GM19455 (cell line): Measurements from ENCODE around the gene NDE1.

ENCODE experiments used
- ATAC-seq: cut with Tn5 transposase; IDR thresholded peaks from one replicate; pipeline ENCODE4 v1.9.1; 2021; ENCODE audit not compliant: unreplicated experiment

Gene NDE1

GRCh38 chr16:15765116-15765515 lies 115.1 kb downstream of the NDE1 start:
- no peak for ATAC-seq

DNA sequence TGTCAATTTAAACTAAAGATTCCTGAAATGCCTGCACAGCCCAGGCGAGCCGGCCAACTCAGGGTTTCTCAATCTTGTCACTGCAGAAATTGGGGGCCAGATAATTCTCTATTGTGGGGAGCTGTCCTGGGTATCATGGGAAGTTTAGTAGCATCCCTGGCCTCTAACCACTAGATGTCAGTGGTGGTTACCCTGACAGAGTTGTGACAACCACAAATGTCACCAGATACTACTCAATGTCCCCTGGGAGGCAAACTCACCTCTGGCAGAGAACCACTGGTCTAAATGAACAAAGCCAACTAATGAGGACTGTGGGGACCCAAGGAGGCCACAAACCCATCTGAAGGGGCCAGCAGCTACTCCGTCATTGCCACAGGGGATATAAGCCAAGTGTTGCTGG lies 115.8 kb downstream of the NDE1 start:
- ATAC-seq: no peak

DNA sequence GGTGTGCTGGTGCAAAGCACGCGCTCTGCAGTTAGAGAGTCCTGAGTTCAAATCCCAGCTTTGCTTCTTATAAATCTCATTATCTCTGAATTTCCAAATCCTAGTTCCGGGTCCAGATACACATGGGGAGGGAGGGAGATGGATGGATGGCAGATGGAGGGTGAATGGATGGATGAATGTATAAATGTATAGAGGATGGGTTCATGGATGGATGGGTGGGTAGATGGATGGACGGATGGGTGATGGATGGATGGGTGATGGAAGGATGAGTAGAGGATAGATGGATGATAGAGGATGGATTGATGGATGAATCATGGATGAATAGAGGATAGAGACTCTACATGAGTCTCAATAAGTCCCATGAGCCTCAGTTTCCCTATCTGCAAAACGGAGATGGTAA lies 116.9 kb downstream of the NDE1 start:
- ATAC-seq: no peak

DNA sequence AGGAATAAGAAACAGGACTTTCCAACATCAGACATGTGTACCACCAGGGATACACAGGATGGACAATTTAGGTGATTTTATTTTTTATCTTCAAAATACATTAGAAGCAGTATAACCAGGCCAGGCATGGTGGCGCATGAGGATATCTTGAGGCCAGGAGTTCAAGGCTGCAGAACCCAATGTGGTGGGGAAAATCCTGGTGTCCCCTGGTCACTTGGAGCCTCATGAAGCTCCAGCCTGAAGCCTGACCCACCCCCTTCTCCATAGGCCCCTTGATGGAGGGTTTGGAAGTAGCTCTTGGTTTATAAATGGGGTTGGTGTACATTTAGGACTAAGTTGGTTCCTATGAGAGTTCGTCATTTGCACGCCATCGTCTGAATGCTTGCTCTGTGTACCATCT lies 118.2 kb downstream of the NDE1 start:
- ATAC-seq: no peak

DNA sequence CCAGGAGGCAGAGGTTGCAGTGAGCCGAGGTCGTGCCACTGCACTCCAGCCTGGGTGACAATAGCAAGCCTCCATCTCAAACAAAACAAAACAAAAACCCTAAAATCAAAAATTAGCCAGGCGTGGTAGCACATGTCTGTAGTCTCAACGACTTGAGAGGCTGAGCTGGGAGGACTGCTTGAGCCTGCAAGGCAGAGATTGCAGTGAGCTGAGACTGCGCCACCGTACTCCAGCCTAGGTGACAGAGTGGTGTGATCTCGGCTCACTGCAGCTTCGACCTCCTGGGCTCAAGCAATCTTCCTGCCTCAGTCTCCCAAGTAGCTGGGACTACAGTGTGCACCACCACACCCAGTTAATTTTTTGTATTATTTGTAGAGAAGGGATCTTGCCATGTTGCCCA lies 119.2 kb downstream of the NDE1 start:
- no peak for ATAC-seq

DNA sequence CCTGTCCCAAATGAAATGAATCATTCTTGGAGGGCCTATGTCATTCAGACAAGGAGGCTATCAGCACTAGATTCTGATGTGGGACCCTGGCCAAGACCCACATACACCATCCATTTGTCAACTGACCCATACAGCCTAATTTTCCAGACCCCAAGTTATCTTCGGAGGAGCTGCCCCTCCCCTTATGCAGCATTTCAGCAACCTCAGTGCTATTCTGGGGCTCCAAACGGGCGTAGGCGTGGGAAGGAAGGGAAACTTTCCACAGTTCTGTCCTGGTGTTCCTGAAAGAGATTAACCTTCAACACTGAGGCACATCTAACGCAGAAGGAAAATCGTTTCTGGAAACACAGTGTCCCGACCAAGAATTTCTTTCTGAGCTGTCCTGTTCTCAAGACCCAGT lies 120.1 kb downstream of the NDE1 start:
- no peak for ATAC-seq

GRCh38 chr16:15770512-15770911 lies 120.5 kb downstream of the NDE1 start:
- ATAC-seq: no peak

- no peak for ATAC-seq
Measured at GRCh38 chr16:15771694-15772093, 121.6 kb downstream of the NDE1 start.

DNA sequence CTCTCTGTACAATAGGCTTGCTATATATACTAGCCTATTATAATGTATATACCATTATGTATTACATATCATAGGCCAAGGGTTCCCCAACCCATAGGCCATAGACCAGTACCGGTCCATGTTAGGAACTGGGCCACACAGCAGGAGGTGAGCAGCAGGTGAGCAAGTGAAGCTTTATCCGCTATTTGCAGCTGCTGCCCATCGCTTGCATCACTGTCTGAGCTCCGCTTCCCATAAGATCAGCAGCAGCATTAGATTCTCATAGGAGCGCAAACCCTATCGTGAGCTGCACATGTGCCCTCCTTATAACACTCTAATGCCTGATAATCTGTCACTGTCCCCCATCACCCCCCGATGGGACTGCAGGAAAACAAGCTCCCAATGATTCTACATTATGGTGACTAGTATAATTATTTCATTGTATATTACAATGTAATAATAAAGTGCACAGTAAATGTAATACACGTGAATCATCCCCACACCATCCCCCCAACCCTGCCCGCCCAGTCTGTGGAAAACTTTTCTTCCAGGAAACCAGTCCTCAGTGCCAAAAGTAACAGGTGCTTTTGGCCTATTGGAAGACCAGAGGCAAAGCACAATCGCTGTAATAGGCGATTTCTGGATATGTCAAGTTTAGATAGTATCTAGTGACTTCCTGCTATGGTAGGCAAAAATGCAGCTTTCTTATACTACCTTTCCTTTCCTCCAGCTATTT lies 122.7 kb downstream of the NDE1 start:
- no peak for ATAC-seq

GRCh38 chr16:15773968-15774367 lies 123.9 kb downstream of the NDE1 start:
- ATAC-seq: no peak

DNA sequence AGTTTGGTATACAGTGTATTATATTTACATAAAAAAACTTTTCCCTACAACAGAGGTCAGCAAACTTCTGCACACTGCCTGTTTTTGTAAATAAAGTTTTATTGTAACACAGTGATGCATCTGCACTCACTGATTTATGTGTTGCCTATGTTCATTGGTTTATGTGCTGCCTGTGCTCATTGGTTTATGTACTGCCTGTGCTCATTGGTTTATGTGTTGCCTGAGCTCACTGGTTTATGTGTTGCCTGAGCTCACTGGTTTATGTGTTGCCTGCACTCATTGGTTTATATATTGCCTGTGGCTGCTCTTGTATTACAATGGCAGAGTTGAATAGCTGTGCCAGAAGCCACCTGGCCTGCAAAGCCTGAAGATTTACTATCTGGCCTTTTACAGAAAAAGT lies 125.2 kb downstream of the NDE1 start:
- no peak for ATAC-seq

DNA sequence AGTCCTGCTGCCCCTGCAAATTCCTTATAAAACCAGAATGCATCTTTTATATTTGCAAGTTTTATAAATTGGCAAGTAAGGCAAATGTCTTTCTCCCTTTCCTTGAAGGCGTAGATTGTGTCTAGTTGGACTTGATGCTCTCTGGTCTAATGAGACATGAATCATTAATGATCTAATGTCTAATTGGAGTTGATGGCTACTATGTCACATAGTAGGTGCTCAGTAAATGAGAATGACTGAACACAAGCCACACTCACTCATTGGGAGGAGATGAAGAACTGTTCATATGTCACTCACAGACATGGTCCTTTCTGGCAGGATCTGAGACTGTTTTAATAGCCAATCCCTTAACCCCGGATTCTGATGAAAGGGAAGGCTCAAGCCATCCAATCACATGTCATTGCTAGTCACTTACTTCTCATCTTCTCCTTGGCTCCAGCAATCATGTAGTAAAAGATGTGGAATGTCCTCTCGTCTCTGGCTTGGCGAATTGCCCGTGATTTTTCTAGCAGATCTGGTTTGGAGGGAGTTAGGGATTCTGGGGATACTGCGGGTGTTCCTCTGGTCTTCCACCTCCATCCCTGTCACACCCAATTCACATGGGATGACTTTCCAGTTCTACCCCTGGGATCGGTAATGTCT lies 125.7 kb downstream of the NDE1 start:
- no peak for ATAC-seq
